ENCODE measurements around the gene TXNDC5. TPM values are rescaled to one million over a fixed set of nuclear protein-coding genes. Genes with fewer than 3 reads are reported as not detected.

TXNDC5 gene
- total and polyA plus RNA-seq, 4 donors, result 50.2 to 273 (median 160) TPM

- no peaks in the 10 kb centered on the region for H3K27me3 ChIP-seq (ENCODE audit: control insufficient read depth in 4 of 4, insufficient read depth in 4 of 4, low read length in 3 of 4)
- no peak for DNase-seq (ENCODE audit: low spot score)
- TF ChIP-seq CTCF (IDR thresholded peaks at IDR 0.05; ENCODE audit: low read depth, low read length, missing input control) (no peak), RXRA (IDR thresholded peaks at IDR 0.05) (no peak), NR2F2 (IDR thresholded peaks at IDR 0.05) (no peak), MAX (IDR thresholded peaks at IDR 0.05) (no peak), EGR1 (IDR thresholded peaks at IDR 0.05; ENCODE audit: low read depth in 2 of 2) (no peak), HNF4A (conservative IDR thresholded peaks at IDR 0.05) (no peak), FOXA1 (IDR thresholded peaks at IDR 0.05) (no peak), FOXA2 (IDR thresholded peaks at IDR 0.05) (no peak), GABPA (IDR thresholded peaks at IDR 0.05 in 1 of 2, conservative IDR thresholded peaks at IDR 0.05 in 1 of 2) (no peak), ZBTB33 (IDR thresholded peaks at IDR 0.05) (no peak), SP1 (IDR thresholded peaks at IDR 0.05) (no peak), TAF1 (conservative IDR thresholded peaks at IDR 0.05) (no peak), REST (IDR thresholded peaks at IDR 0.05) (no peak)
- no peak overlapping the region for H3K27ac ChIP-seq (ENCODE audit: low read depth in 1 of 2, low read length in 2 of 2)
- H3K4me1 ChIP-seq (ENCODE audit: control insufficient read depth in 4 of 4, insufficient read depth in 4 of 4, low read length in 3 of 4), result peaks cover 8 to 38% (median 22%) of the 10 kb centered on the region in 4 donors
- 78% methylated on average over 4 of the region's 4 CpGs for WGBS
- H3K9me3 ChIP-seq (ENCODE audit: control insufficient read depth in 4 of 4, low read length in 3 of 4), result no peaks in the 10 kb centered on the region
- peaks cover 15 to 62% (median 43%) of the 10 kb centered on the region in 4 donors for H3K36me3 ChIP-seq (ENCODE audit: control insufficient read depth in 4 of 4, insufficient read depth in 3 of 4, low read depth in 1 of 4, low read length in 3 of 4)
- no peak overlapping the region for H3K4me3 ChIP-seq (ENCODE audit: low read depth in 1 of 3, low read length in 3 of 3)
- H3K9ac ChIP-seq (ENCODE audit: low read depth in 1 of 2, low read length in 2 of 2), result no peak overlapping the region
Observed at GRCh38 chr6:7901780-7902179, 8.8 kb downstream of the TXNDC5 start.

GRCh38 chr6:7901056-7901455 is 9.5 kb downstream of the TXNDC5 start:
- H3K9ac ChIP-seq (ENCODE audit: low read depth in 1 of 2, low read length in 2 of 2), result no peak overlapping the region
- no peak for DNase-seq (ENCODE audit: low spot score)

More at GRCh38 chr6:7901056-7901455, 9.5 kb downstream of the TXNDC5 start:
- no peak overlapping the region for H3K27ac ChIP-seq (ENCODE audit: low read depth in 1 of 2, low read length in 2 of 2)
- H3K4me3 ChIP-seq (ENCODE audit: low read depth in 1 of 3, low read length in 3 of 3), result no peak overlapping the region
- no peak for TF ChIP-seq HNF4G (IDR thresholded peaks at IDR 0.05)
- TF ChIP-seq JUND (IDR thresholded peaks at IDR 0.05), result no peak
- H3K4me1 ChIP-seq (ENCODE audit: control insufficient read depth in 4 of 4, insufficient read depth in 4 of 4, low read length in 3 of 4), result peaks cover 8 to 38% (median 22%) of the 10 kb centered on the region in 4 donors
- H3K27me3 ChIP-seq (ENCODE audit: control insufficient read depth in 4 of 4, insufficient read depth in 4 of 4, low read length in 3 of 4), result no peaks in the 10 kb centered on the region
- 56% methylated on average over 9 of the region's 9 CpGs for WGBS
- H3K9me3 ChIP-seq (ENCODE audit: control insufficient read depth in 4 of 4, low read length in 3 of 4), result no peaks in the 10 kb centered on the region
- peaks cover 17 to 69% (median 50%) of the 10 kb centered on the region in 4 donors for H3K36me3 ChIP-seq (ENCODE audit: control insufficient read depth in 4 of 4, insufficient read depth in 3 of 4, low read depth in 1 of 4, low read length in 3 of 4)

Data from liver (tissue), 9 donors.